GM19463 (cell line): ENCODE measurements around the gene RTN1.

Source experiments
- ATAC-seq: cut with Tn5 transposase; IDR thresholded peaks from one replicate; pipeline ENCODE4 v1.9.1; 2021; ENCODE audit warnings: mild to moderate bottlenecking, moderate library complexity; ENCODE audit not compliant: unreplicated experiment

The RTN1 gene, protein sequence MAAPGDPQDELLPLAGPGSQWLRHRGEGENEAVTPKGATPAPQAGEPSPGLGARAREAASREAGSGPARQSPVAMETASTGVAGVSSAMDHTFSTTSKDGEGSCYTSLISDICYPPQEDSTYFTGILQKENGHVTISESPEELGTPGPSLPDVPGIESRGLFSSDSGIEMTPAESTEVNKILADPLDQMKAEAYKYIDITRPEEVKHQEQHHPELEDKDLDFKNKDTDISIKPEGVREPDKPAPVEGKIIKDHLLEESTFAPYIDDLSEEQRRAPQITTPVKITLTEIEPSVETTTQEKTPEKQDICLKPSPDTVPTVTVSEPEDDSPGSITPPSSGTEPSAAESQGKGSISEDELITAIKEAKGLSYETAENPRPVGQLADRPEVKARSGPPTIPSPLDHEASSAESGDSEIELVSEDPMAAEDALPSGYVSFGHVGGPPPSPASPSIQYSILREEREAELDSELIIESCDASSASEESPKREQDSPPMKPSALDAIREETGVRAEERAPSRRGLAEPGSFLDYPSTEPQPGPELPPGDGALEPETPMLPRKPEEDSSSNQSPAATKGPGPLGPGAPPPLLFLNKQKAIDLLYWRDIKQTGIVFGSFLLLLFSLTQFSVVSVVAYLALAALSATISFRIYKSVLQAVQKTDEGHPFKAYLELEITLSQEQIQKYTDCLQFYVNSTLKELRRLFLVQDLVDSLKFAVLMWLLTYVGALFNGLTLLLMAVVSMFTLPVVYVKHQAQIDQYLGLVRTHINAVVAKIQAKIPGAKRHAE

DNA sequence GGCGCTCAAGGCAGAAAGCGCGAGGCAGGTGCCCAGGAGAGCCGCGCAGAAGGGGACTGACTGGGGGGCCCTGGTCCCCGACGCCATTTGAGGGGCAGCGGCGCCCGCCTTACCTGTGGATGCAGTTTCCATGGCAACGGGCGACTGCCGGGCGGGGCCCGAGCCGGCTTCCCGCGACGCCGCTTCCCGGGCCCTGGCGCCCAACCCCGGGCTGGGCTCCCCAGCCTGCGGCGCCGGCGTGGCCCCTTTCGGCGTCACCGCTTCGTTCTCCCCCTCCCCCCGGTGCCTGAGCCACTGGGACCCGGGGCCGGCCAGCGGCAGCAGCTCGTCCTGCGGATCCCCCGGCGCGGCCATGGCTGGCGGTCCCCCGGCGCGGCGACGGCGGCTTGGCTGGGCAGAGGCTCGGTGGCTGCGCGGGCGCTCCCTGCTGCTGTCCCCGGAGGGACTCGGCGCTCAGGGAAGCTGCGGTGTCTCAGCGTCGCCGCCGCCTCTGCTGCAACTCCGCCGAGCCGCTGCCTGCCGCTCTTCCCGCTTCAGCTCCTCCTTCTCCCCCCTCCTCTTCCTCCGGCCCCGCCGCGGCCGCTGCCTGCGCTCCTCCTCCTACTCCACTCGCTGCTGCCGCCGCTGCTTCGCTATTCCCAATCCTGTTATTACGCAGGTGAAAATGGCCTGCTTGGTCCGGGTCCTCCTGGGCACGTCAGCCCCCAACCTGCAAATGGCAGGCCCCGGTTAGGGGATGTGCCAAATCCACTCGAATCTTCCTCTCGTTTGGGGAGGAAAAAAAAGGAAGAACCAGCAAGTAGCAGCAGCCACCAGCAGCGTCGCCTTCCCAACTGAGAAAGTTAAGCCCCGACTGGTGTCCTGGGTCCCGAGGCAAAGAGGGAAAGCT lies at the start of gene RTN1:
Gene RTN1 (minus strand): TSS at position 500 of the 889 bp plus-strand sequence. CDS start 146 bp downstream, at position 354.
- ATAC-seq = peak; percentile 69

DNA sequence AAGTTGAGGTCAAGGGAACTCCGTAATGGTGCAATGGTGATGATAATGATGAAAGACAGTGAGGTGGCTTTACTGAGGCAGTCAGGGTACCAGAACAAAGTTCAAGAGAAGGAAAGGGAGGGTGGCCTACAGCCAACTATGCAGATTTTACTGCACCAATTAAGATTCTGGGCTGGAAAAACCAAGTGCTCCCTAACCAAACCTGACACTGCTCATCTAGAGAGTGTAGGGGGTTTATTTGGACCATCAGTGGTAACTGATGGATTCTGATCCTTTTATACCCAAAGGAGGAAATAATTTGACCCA lies 49.8 kb upstream of the RTN1 start:
- no peak for ATAC-seq

DNA sequence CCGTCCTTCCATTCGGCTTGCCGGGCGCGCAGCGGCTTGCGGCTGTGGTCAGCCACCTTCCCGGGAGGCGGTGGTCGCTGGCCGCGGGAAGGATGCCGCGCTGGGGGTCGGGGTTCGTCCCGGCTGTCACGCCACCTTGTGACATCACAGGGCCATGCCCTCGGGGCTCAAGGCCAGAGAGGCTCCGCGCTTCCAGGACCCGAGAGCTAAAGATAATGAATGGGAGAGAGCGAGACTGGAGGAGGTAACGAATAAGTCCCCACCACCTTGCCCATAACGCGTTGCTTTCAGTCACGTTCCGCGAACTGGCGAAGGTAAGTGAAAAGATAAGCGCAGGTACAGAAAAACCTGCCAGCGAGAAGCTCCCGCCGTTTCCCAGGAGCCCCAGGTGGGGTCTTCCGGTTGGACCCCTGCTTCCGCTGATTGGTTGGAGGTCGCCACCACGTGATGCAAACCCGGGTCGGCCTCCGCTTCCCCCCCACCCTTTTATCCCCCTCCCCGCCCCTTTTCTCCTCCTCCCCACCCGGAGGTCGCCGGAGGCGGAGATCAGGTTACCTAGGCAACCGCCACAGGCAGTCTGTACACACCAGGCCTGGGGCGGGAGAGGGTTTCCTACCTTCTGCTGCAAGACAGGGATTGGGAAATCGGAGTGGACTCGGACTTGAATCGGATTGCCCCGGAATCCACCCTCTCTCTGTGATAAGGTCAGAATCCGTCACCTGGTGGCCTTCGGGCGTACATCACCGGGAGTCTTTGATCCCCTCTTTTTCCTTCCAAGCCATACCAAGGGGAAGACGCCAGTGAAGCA lies 49.2 kb upstream of the RTN1 start, which contains the start of gene LRRC9:
Gene LRRC9 (plus strand): TSS at position 575 of the 808 bp plus-strand sequence.
- no peak for ATAC-seq

DNA sequence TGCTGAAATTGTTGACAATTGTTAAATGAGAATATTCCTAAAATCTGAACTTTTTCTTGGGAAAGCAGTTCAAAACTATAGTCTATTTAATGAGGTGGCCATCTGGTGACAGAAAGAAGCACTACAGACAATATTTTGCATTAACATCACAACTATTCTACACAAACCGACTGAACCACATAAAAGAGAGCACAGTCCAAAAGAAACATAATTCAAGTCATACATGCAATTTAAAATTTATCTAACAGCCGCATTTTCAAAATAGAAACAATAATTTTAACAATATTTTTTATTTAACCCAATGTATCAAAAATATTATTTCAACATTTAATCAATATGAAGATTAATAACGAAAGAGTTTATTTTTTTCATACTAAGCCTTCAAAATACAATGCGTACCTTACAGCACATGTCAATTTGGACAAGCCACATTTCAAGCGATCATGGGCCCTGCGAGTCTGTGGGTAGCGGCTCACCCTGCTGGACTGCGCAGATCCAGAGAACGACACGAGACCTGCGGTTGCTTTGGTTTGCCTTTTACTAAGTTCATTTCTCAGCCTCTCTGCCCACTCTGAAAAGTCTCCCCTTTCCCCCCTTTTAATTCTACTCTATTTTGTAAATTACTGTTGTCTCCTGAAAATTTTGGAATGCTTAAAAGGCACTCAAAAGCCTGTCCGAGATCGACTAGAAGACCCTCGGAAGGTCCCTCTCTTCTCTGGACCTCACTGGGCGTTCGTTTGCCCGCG lies 48.4 kb upstream of the RTN1 start:
- no peak for ATAC-seq

DNA sequence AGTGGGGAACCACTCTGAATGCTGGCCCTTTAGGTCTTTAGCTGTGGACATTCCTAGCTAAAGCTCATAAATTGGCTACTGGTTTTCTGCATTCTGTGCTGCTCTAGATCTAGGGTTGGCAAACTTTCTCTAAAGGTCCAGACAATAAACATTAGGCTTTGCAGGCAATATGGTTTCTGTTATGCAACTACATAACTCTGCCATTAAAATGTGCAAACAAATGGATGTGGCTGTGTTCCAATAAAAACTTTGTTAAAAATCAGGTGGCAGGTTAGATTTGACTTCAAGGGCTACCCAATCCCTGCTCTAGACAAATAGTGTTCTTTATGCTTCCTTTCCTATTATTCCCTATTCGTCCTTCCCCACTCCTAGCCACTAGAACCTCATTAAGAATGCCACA lies 42.6 kb upstream of the RTN1 start:
- ATAC-seq = no peak

DNA sequence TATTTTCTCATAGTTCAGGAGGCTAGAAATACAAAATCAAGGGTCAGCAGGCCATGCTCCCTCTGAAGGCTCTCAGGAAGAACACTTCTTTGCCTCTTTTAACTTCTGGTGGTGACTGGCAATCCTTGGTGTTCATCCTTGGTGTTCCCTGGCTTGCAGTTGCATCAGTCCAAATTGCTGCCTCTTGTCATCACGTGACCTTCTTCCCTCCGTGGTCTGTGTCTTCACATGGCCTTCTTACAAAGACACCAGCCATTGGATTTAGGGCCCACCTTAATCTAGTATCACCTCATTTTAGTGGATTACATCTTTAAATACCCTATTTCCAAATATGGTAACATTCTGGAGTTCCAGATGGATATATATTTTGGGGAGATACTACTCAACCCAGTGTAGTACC lies 41.9 kb upstream of the RTN1 start:
- ATAC-seq = no peak

DNA sequence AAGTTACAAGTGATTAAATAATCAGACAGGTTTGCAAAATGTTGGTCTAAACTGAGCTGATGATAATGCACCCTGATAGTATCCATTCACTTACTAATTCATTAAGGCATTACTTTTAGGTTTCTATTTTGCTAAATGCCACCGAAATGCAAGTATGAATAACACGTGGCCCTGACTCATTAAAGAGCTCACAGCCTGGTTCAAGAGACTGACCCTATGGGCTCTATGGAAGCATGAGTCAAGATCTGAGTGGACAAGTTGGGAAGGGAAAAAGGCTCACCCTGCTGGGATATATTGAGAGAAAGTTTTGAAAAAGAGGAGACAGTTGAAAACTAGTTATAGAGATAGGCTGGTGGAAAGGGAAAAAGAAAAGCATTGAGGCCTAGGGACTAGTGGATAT lies 34.6 kb upstream of the RTN1 start:
- no peak for ATAC-seq

DNA sequence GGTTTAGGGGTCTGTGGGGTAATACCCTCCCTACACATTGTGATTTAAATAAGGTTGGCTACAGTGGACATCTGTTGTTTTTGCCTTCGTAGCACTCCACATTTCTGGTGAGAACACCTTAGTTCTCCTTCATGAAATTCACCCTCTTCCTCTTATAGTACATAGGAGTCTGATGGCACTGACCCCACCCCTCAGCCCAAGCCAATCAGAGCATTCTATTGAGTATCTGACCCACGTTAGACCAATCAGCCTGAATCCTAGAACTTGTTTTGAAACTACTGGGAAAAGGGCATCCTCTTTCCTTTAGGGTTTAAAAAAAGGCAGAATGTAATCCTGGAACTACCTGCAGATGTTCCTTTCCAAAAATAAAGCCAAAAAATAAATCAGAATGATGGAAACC lies 33.6 kb upstream of the RTN1 start:
- no peak for ATAC-seq

DNA sequence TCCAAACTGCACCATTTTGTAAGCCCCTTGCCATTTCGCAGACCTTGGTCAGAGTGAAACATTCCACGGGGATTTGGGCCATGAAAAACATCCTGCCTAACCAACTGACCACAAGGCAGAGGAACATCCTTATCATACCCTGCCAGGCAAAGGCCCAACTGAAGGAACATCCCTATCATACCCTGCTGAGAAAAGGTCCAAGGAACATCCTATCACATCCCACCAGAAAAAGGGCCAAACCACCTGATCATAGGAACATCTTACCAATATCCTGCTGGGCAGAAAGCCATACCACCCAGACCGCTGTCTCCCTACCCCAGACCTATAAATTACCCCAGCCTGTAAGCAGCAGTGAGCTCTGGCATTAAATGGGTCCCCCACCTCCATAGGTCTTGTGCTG lies 30.0 kb upstream of the RTN1 start:
- no peak for ATAC-seq

DNA sequence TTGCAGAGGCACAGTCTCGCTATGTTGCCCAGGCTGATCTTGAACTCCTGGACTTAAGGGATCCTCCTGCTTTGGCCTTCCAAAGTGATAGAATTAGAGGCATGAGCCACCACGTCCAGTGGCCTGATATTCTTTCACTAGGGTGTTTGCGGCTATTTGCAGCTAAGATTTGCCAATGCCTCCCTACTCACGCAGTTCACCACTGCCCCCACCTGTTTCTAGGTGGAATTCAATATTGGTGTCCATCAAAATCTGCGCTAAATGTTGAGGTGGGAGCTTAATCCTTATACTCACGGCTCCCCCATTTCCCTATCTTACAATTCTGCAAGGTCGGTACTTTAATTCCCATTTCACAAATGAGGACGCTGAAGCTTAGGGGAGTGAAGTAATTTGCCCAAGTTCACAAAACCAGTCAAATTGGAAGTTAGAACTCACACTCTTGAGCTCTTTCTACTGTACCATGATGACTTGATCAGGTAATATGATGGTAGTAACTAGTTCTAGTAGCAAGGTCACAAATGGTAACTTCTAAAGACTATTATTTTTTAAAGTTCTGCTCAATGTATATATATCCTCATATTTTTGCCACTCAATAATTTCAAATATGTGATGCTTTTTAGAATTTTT lies 27.3 kb upstream of the RTN1 start:
- peak; percentile 76 for ATAC-seq

DNA sequence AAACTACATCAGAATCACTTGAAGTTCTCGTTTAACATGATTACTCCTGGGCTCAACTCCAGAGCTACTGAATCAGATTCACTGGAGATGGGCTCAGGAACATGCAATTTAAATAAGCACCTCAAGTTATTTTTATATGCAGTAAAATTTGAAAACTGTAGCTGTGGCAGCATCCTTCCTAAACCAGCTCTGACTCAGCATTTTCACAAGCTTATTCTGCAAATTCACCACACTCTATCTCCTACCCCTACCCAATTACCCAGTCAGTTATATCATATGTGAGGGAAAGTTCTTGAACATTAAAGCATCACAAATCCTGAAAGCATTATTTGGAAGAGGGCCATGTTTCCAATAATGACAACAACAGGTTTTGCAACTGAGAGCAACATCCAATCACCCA lies 25.1 kb upstream of the RTN1 start:
- no peak for ATAC-seq

DNA sequence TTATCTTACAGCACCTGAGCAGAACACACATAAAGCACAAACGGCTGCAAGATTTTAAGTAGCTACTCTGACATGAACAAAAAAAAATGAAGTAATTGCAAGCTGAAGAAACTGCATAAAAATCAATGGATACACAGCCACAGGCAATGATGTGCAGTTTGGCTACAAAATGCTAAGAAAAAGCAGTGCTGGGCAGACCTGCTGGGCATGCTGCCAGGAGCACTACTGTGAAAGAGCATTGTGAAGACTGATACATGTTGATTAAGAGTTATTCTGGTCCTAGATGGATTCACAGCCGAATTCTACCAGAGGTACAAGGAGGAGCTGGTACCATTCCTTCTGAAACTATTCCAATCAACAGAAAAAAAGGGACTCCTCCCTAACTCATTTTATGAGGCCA lies 20.1 kb upstream of the RTN1 start:
- no peak for ATAC-seq

DNA sequence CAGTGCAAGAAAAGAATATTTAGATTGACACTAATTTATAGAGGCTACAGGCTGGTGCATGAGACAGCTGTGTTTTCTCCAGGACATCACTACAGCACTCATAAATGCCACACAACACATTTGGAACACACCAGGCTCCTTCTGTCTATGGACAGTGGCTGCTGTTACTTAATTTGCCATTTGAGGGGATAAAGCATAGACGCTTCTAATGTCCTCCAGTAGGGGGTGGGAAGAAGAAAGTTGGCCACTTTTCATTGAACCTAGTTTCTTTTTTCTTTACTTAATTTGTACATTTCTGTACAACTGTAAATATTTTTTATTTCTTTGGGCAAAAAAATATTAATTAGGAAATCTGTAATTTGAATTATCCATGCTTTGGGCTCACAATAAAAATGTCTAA lies 12.4 kb upstream of the RTN1 start:
- ATAC-seq = no peak

DNA sequence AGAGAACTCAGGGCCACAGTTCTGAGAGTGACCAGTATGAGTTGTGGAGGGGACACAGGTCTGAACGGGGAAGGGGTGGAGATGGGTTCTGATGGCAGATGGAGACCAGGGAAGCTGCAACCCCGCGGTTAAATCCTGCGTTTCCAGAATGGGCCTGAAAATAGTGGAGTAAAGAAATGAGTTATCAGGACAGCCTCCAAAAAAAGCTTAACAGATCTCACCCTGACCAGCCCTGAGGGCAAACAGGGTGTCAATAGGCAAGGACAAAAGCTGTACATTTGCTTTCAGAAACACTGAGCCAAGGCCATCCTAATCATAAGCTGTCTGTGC lies 555 bp upstream of the RTN1 start:
- peak; percentile 21 for ATAC-seq

DNA sequence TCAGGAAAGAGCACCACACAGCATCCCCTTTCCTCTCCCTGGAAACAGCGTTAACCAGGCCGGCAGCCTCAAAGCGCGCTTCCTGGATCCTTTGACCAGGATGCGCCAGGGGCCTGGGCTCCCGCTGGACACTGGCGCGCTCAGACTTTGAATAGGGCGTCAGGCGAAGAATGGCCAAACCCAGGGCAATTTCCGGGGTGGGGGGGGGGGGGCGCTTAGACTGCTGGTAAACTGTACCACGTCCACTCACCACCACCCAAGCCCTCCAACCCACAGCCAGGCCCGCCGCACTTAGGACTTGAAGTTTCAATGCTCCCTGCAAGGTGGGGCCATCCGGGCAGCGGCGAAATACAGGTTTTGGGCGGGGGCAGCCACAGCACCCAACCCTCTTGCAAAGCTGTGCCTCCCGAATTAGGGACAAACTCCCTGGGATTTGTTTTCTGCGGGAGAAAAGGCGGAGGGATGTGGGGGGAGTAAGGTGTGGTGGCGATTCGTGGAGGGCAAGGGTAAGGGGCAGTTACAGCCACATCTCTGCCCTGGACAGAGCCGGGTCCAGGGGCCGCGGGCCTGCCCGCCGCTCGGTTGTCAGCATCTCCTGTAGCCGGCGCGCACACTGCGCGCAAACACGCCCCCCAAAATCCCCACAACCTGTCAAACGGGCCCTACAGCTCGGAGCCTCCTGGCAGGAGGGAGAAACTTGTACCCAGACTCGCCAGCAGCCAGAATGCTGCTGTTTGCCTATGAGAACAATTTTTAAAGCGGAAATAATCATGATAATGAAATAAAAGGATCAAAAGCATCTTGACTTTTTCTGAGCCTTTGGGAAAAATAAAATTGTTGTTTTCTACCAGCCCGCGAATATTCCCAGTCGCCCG lies 958 bp downstream of the RTN1 start:
- ATAC-seq = no peak

DNA sequence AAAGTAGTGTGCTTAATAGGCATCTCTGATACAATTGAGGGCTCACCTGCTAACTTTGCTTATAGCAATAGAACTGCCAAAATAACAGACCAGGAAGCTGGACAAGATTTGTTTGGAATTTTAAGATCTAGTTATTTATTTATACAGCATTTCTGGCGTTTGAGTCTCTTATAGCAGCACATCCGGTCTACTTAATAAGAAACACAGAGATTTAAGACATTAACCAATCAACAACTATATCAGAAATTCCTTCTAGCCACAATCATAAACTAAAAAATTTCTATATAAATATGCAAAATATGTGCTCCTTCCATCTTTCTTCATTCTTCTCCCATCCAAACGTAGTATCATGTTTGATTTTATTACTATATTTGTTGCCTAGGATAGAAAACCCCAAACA lies 2.6 kb downstream of the RTN1 start:
- no peak for ATAC-seq

DNA sequence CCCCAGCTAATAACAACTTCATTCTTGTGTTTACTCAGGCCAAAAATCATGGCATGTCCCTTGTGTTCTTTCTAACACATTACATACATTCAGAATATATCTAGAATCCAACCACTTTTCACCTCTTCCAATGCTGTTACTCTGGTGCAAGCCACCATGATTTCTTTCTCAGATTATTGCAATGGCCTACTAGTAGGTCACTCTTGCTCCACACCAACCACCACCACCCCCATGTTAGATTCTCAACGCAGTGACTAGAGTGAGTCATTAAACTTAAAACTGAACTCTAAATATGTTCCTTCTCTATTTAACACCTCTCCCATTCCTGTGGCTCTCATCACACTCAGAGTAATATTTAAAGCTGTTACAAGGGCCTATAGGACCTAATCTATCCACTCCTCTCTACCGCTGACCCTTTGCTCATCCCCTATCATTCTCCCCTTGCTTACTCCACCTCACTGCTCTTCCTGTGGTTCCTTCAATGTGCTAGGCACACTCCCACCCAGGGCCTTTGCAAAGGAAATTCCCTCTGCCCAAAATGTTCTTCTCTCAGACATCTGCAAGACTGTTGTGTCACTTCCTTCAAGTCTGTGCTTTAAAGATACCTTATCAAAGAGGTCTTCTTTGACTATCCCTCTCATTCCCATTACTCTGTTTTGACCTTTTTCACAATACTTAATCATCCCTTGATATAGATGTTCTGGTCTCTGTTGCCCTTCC lies 6.6 kb downstream of the RTN1 start:
- ATAC-seq = no peak

DNA sequence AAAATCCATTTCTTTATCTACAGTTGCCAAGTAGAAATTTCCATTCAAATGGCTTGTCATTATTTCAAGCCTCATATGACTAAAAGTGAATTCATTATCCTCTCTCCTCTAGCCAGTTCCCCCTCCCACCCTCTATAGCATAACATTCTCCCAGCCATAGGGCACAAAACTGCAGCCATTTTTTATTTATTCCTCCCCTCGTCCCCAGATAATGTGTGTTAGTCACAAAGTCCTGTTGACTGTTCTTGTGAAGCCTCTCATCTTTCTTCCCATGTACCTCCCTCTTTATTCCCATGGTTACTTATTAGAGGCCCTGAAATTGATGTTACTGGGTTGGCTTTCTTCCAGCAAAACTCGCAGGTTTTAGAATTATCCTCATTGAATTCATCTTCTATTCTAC lies 13.2 kb downstream of the RTN1 start:
- ATAC-seq = no peak
